ENCODE results near the gene GATAD2A.

GRCh38 chr19:19539698-19540063 is 134.2 kb downstream of the GATAD2A start:
- TF ChIP-seq CTCF (IDR thresholded peaks at IDR 0.05; ENCODE audit: insufficient read depth, low read depth, low read length), result no peak
- TF ChIP-seq EZH2 (IDR thresholded peaks at IDR 0.05; ENCODE audit: insufficient read depth, low read length), result no peak

Measured in astrocyte (in vitro differentiated cells and primary cell).